HFF-Myc (cell line): ENCODE data around the gene UBE4B.

ENCODE experiments used
- DNase-seq: peaks from one replicate; pipeline ENCODE4 v3.0.0-alpha.2; 2011; ENCODE audit warnings: low read depth; ENCODE audit errors: extremely low read depth
- H3K4me3 ChIP-seq: replicated peaks from 2 replicates; pipeline ENCODE4 v1.5.1; 2011; ENCODE audit warnings: low read depth, mild to moderate bottlenecking, control low read depth, low read length
- TF ChIP-seq, protein P1 (sequence below): IDR thresholded peaks from 2 replicates; pipeline ENCODE4 v1.5.1; 2012; ENCODE audit warnings: mild to moderate bottlenecking, low read depth, low read length, control low read depth; ENCODE audit errors: missing control alignments

The UBE4B gene

DNA sequence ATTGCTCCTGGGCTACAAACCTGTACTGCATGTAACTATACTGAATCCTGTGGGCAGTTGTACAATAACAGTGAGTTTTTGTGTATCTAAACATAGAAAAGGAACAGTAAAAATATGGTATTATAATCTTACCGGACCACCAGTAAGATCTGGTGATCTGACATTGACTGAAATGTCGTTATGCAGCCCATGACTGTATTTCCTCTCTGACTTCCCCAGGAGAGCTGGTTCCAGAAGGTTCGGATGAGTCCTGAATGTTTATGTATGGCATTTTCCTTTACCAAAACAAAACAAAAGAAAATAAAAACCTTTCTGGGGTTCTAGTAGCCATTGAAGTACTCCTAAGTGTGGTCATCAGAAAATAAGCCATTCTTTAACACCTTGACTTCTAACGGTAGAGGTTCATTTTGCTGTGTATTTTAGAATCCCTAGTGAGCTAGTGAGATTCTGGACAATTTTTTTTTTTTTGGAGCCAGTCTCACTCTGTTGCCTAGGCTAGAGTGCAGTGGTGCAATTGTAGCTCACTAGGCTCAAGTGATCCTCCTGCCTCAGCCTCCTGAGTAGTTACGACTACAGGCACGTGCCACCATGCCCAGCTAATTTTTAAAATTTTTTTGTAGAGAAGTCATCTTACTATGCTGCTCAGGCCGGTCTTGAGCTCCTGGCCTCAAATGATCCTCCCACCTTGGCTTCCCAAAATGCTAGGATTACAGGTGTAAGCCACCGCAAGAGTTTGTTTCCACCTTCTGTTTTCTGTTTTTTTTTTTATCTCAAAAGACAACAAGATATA is 27.7 kb downstream of the UBE4B start:
- H3K4me3 ChIP-seq, result no peak overlapping the region
- DNase-seq, result no peak
- TF ChIP-seq, protein P1, sequence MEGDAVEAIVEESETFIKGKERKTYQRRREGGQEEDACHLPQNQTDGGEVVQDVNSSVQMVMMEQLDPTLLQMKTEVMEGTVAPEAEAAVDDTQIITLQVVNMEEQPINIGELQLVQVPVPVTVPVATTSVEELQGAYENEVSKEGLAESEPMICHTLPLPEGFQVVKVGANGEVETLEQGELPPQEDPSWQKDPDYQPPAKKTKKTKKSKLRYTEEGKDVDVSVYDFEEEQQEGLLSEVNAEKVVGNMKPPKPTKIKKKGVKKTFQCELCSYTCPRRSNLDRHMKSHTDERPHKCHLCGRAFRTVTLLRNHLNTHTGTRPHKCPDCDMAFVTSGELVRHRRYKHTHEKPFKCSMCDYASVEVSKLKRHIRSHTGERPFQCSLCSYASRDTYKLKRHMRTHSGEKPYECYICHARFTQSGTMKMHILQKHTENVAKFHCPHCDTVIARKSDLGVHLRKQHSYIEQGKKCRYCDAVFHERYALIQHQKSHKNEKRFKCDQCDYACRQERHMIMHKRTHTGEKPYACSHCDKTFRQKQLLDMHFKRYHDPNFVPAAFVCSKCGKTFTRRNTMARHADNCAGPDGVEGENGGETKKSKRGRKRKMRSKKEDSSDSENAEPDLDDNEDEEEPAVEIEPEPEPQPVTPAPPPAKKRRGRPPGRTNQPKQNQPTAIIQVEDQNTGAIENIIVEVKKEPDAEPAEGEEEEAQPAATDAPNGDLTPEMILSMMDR, result no peak

GRCh38 chr1:10061276-10061675 is 28.5 kb downstream of the UBE4B start:
- H3K4me3 ChIP-seq, result no peak overlapping the region
- TF ChIP-seq, protein P1, result no peak
- no peak for DNase-seq

- H3K4me3 ChIP-seq, result no peak overlapping the region
- TF ChIP-seq, protein P1, result no peak
- DNase-seq, result no peak
These were observed 31.1 kb downstream of the UBE4B start for GRCh38 chr1:10063878-10064277.

GRCh38 chr1:10064416-10065343 is 31.9 kb downstream of the UBE4B start:
- DNase-seq, result no peak
- no peak overlapping the region for H3K4me3 ChIP-seq
- TF ChIP-seq, protein P1, result no peak

DNA sequence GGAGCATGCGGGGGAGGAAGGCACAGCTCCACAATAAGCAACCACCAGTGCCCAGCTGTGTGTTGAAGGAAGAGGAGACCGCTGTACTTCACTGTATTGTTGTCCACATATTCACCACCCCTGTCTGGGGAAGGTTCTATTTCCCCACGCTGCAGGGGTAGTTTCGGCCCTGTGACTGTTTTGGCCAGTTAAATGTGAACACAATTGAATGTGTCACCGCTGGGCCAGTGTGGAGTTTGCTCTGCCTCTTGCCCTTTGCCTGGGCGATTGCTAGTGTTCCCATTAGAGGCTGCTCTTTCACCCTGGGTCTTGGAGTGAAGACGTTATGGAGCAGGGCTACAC is 32.6 kb downstream of the UBE4B start:
- TF ChIP-seq, protein P1, result no peak
- no peak overlapping the region for H3K4me3 ChIP-seq
- DNase-seq, result no peak

DNA sequence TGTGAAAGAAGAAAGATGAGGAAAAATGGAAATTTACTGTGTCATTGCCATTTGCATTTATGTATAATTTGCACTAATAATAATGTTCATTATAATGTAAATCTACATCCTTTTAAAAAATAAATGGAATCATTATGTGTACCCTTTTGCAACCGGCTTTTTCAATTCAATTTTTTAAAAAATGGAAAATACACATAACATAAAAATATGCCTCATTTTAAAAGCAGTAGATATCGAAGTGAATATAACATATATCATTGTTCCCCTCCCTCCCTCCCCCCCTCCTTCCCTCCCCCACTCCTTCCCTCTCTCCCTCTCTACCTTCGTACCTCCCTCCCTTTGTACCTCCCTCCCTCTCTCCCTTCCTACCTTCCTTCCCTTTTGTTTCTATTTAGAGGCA is 33.0 kb downstream of the UBE4B start:
- no peak for DNase-seq
- no peak overlapping the region for H3K4me3 ChIP-seq
- TF ChIP-seq, protein P1, result no peak
